Measurements from ENCODE around the gene ZNF407.

The ZNF407 gene

GRCh38 chr18:75016025-75016717, 418.5 kb downstream of the ZNF407 start:
- H3K4me1 ChIP-seq (ENCODE audit: control insufficient read depth, low read depth, low read length), result no peaks in the 10 kb centered on the region
- no peaks in the 10 kb centered on the region for H3K36me3 ChIP-seq (ENCODE audit: control insufficient read depth, low read depth, low read length)
- H3K27me3 ChIP-seq (ENCODE audit: control insufficient read depth, insufficient read depth, low read length), result no peaks in the 10 kb centered on the region
- no peak overlapping the region for H3K4me3 ChIP-seq (ENCODE audit: low read length)
- H3K9me3 ChIP-seq (ENCODE audit: control insufficient read depth, low read depth, low read length), result no peaks in the 10 kb centered on the region
- H3K9ac ChIP-seq (ENCODE audit: low read length), result no peak overlapping the region
- no peak overlapping the region for H3K27ac ChIP-seq (ENCODE audit: low read length)

GRCh38 chr18:75023473-75023872, 425.8 kb downstream of the ZNF407 start:
- Histone ChIP-seq H3K36me3 (ENCODE audit: control insufficient read depth, low read depth, low read length) (no peaks in the 10 kb centered on the region), H3K4me1 (ENCODE audit: control insufficient read depth, low read depth, low read length) (no peaks in the 10 kb centered on the region), H3K9me3 (ENCODE audit: control insufficient read depth, low read depth, low read length) (no peaks in the 10 kb centered on the region), H3K27me3 (ENCODE audit: control insufficient read depth, insufficient read depth, low read length) (no peaks in the 10 kb centered on the region), H3K27ac (ENCODE audit: low read length) (no peak overlapping the region), H3K4me3 (ENCODE audit: low read length) (no peak overlapping the region), H3K9ac (ENCODE audit: low read length) (no peak overlapping the region)

GRCh38 chr18:75024871-75025270, 427.2 kb downstream of the ZNF407 start:
- Histone ChIP-seq H3K36me3 (ENCODE audit: control insufficient read depth, low read depth, low read length) (no peaks in the 10 kb centered on the region), H3K9me3 (ENCODE audit: control insufficient read depth, low read depth, low read length) (no peaks in the 10 kb centered on the region), H3K4me3 (ENCODE audit: low read length) (no peak overlapping the region), H3K27ac (ENCODE audit: low read length) (no peak overlapping the region), H3K9ac (ENCODE audit: low read length) (no peak overlapping the region), H3K4me1 (ENCODE audit: control insufficient read depth, low read depth, low read length) (no peaks in the 10 kb centered on the region), H3K27me3 (ENCODE audit: control insufficient read depth, insufficient read depth, low read length) (no peaks in the 10 kb centered on the region)

- Histone ChIP-seq H3K9ac (ENCODE audit: low read length) (no peak overlapping the region), H3K4me1 (ENCODE audit: control insufficient read depth, low read depth, low read length) (no peaks in the 10 kb centered on the region), H3K4me3 (ENCODE audit: low read length) (no peak overlapping the region), H3K36me3 (ENCODE audit: control insufficient read depth, low read depth, low read length) (no peaks in the 10 kb centered on the region), H3K27me3 (ENCODE audit: control insufficient read depth, insufficient read depth, low read length) (no peaks in the 10 kb centered on the region), H3K9me3 (ENCODE audit: control insufficient read depth, low read depth, low read length) (no peaks in the 10 kb centered on the region), H3K27ac (ENCODE audit: low read length) (no peak overlapping the region)
These were observed 427.9 kb downstream of the ZNF407 start for GRCh38 chr18:75025573-75025972.

- Histone ChIP-seq H3K27me3 (ENCODE audit: control insufficient read depth, insufficient read depth, low read length) (no peaks in the 10 kb centered on the region), H3K4me3 (ENCODE audit: low read length) (no peak overlapping the region), H3K36me3 (ENCODE audit: control insufficient read depth, low read depth, low read length) (no peaks in the 10 kb centered on the region), H3K9ac (ENCODE audit: low read length) (no peak overlapping the region), H3K27ac (ENCODE audit: low read length) (no peak overlapping the region), H3K4me1 (ENCODE audit: control insufficient read depth, low read depth, low read length) (no peaks in the 10 kb centered on the region), H3K9me3 (ENCODE audit: control insufficient read depth, low read depth, low read length) (no peaks in the 10 kb centered on the region)
These were observed 431.8 kb downstream of the ZNF407 start for GRCh38 chr18:75029481-75029880.

GRCh38 chr18:75031717-75032317, 434.1 kb downstream of the ZNF407 start:
- no peaks in the 10 kb centered on the region for H3K27me3 ChIP-seq (ENCODE audit: control insufficient read depth, insufficient read depth, low read length)
- no peak overlapping the region for H3K4me3 ChIP-seq (ENCODE audit: low read length)
- no peaks in the 10 kb centered on the region for H3K36me3 ChIP-seq (ENCODE audit: control insufficient read depth, low read depth, low read length)
- H3K27ac ChIP-seq (ENCODE audit: low read length), result no peak overlapping the region
- H3K4me1 ChIP-seq (ENCODE audit: control insufficient read depth, low read depth, low read length), result no peaks in the 10 kb centered on the region
- no peaks in the 10 kb centered on the region for H3K9me3 ChIP-seq (ENCODE audit: control insufficient read depth, low read depth, low read length)
- H3K9ac ChIP-seq (ENCODE audit: low read length), result no peak overlapping the region

- Histone ChIP-seq H3K4me1 (ENCODE audit: control insufficient read depth, low read depth, low read length) (no peaks in the 10 kb centered on the region), H3K9ac (ENCODE audit: low read length) (no peak overlapping the region), H3K36me3 (ENCODE audit: control insufficient read depth, low read depth, low read length) (no peaks in the 10 kb centered on the region), H3K27ac (ENCODE audit: low read length) (no peak overlapping the region), H3K27me3 (ENCODE audit: control insufficient read depth, insufficient read depth, low read length) (no peaks in the 10 kb centered on the region), H3K9me3 (ENCODE audit: control insufficient read depth, low read depth, low read length) (no peaks in the 10 kb centered on the region), H3K4me3 (ENCODE audit: low read length) (no peak overlapping the region)
These were observed 435.8 kb downstream of the ZNF407 start for GRCh38 chr18:75033516-75033915.

GRCh38 chr18:75034937-75035336, 437.3 kb downstream of the ZNF407 start:
- Histone ChIP-seq H3K9ac (ENCODE audit: low read length) (no peak overlapping the region), H3K4me1 (ENCODE audit: control insufficient read depth, low read depth, low read length) (no peaks in the 10 kb centered on the region), H3K9me3 (ENCODE audit: control insufficient read depth, low read depth, low read length) (no peaks in the 10 kb centered on the region), H3K36me3 (ENCODE audit: control insufficient read depth, low read depth, low read length) (no peaks in the 10 kb centered on the region), H3K4me3 (ENCODE audit: low read length) (no peak overlapping the region), H3K27ac (ENCODE audit: low read length) (no peak overlapping the region), H3K27me3 (ENCODE audit: control insufficient read depth, insufficient read depth, low read length) (no peaks in the 10 kb centered on the region)

GRCh38 chr18:75035928-75036327, 438.3 kb downstream of the ZNF407 start:
- H3K4me3 ChIP-seq (ENCODE audit: low read length), result no peak overlapping the region

GRCh38 chr18:75036917-75037688, 439.4 kb downstream of the ZNF407 start:
- Histone ChIP-seq H3K4me3 (ENCODE audit: low read length) (no peak overlapping the region), H3K27ac (ENCODE audit: low read length) (no peak overlapping the region), H3K9me3 (ENCODE audit: control insufficient read depth, low read depth, low read length) (no peaks in the 10 kb centered on the region), H3K27me3 (ENCODE audit: control insufficient read depth, insufficient read depth, low read length) (no peaks in the 10 kb centered on the region), H3K9ac (ENCODE audit: low read length) (no peak overlapping the region), H3K4me1 (ENCODE audit: control insufficient read depth, low read depth, low read length) (no peaks in the 10 kb centered on the region), H3K36me3 (ENCODE audit: control insufficient read depth, low read depth, low read length) (no peaks in the 10 kb centered on the region)

More at GRCh38 chr18:75035928-75036327, 438.3 kb downstream of the ZNF407 start:
- H3K27ac ChIP-seq (ENCODE audit: low read length), result no peak overlapping the region
- H3K9ac ChIP-seq (ENCODE audit: low read length), result no peak overlapping the region
- no peaks in the 10 kb centered on the region for H3K9me3 ChIP-seq (ENCODE audit: control insufficient read depth, low read depth, low read length)
- no peaks in the 10 kb centered on the region for H3K36me3 ChIP-seq (ENCODE audit: control insufficient read depth, low read depth, low read length)
- no peaks in the 10 kb centered on the region for H3K4me1 ChIP-seq (ENCODE audit: control insufficient read depth, low read depth, low read length)
- H3K27me3 ChIP-seq (ENCODE audit: control insufficient read depth, insufficient read depth, low read length), result no peaks in the 10 kb centered on the region

- Histone ChIP-seq H3K27me3 (ENCODE audit: control insufficient read depth, insufficient read depth, low read length) (no peaks in the 10 kb centered on the region), H3K9me3 (ENCODE audit: control insufficient read depth, low read depth, low read length) (no peaks in the 10 kb centered on the region), H3K27ac (ENCODE audit: low read length) (no peak overlapping the region), H3K4me3 (ENCODE audit: low read length) (no peak overlapping the region), H3K4me1 (ENCODE audit: control insufficient read depth, low read depth, low read length) (no peaks in the 10 kb centered on the region), H3K36me3 (ENCODE audit: control insufficient read depth, low read depth, low read length) (no peaks in the 10 kb centered on the region), H3K9ac (ENCODE audit: low read length) (no peak overlapping the region)
These were observed 440.0 kb downstream of the ZNF407 start for GRCh38 chr18:75037689-75037955.

GRCh38 chr18:75041586-75041985, 443.9 kb downstream of the ZNF407 start:
- Histone ChIP-seq H3K4me1 (ENCODE audit: control insufficient read depth, low read depth, low read length) (no peaks in the 10 kb centered on the region), H3K36me3 (ENCODE audit: control insufficient read depth, low read depth, low read length) (no peaks in the 10 kb centered on the region), H3K27ac (ENCODE audit: low read length) (no peak overlapping the region)

More at GRCh38 chr18:75041586-75041985, 443.9 kb downstream of the ZNF407 start:
- no peaks in the 10 kb centered on the region for H3K27me3 ChIP-seq (ENCODE audit: control insufficient read depth, insufficient read depth, low read length)
- no peaks in the 10 kb centered on the region for H3K9me3 ChIP-seq (ENCODE audit: control insufficient read depth, low read depth, low read length)
- no peak overlapping the region for H3K4me3 ChIP-seq (ENCODE audit: low read length)
- no peak overlapping the region for H3K9ac ChIP-seq (ENCODE audit: low read length)

All from iPS-18a (cell line).